ENCODE data around the gene CD44.

CD44 gene

GRCh38 chr11:35235936-35236666 is 97.1 kb downstream of the CD44 start:
- in situ Hi-C loops (cut with HindIII; ENCODE audit: low sequenced_read_pairs) = no loop called here
- no peak overlapping the region for H3K4me3 ChIP-seq (ENCODE audit: low read depth, low read length)
- TF ChIP-seq CTCF (IDR thresholded peaks at IDR 0.05; ENCODE audit: low read depth, low read length, missing control alignments) = no peak
- peak; percentile 82 for DNase-seq (ENCODE audit: low read depth)

- DNase-seq (ENCODE audit: low read depth) = peak; percentile 36
- no peak for TF ChIP-seq CTCF (IDR thresholded peaks at IDR 0.05; ENCODE audit: low read depth, low read length, missing control alignments)
- H3K4me3 ChIP-seq (ENCODE audit: low read depth, low read length) = no peak overlapping the region
- in situ Hi-C loops (cut with HindIII; ENCODE audit: low sequenced_read_pairs) = no loop called here
Measured at GRCh38 chr11:35236667-35237003, 97.7 kb downstream of the CD44 start.

GRCh38 chr11:35237351-35237750 is 98.4 kb downstream of the CD44 start:
- H3K4me3 ChIP-seq (ENCODE audit: low read depth, low read length) = no peak overlapping the region
- no peak for TF ChIP-seq CTCF (IDR thresholded peaks at IDR 0.05; ENCODE audit: low read depth, low read length, missing control alignments)
- in situ Hi-C loops (cut with HindIII; ENCODE audit: low sequenced_read_pairs) = no loop called here
- no peak for DNase-seq (ENCODE audit: low read depth)

- in situ Hi-C loops (cut with HindIII; ENCODE audit: low sequenced_read_pairs) = no loop called here
- H3K4me3 ChIP-seq (ENCODE audit: low read depth, low read length) = no peak overlapping the region
- TF ChIP-seq CTCF (IDR thresholded peaks at IDR 0.05; ENCODE audit: low read depth, low read length, missing control alignments) = peak; percentile 64
- no peak for DNase-seq (ENCODE audit: low read depth)
Measured at GRCh38 chr11:35237860-35238715, 99.1 kb downstream of the CD44 start.

GRCh38 chr11:35238882-35239281 is 99.9 kb downstream of the CD44 start:
- no peak for TF ChIP-seq CTCF (IDR thresholded peaks at IDR 0.05; ENCODE audit: low read depth, low read length, missing control alignments)
- no peak for DNase-seq (ENCODE audit: low read depth)
- in situ Hi-C loops (cut with HindIII; ENCODE audit: low sequenced_read_pairs) = no loop called here
- H3K4me3 ChIP-seq (ENCODE audit: low read depth, low read length) = no peak overlapping the region

- in situ Hi-C loops (cut with HindIII; ENCODE audit: low sequenced_read_pairs) = no loop called here
- no peak for DNase-seq (ENCODE audit: low read depth)
- no peak overlapping the region for H3K4me3 ChIP-seq (ENCODE audit: low read depth, low read length)
- TF ChIP-seq CTCF (IDR thresholded peaks at IDR 0.05; ENCODE audit: low read depth, low read length, missing control alignments) = no peak
Measured at GRCh38 chr11:35239471-35240075, 100.6 kb downstream of the CD44 start.

Measured in astrocyte of the cerebellum (primary cell).